Liver (tissue), 9 donors: ENCODE data around the gene AHCY. TPM values are rescaled to one million over a fixed set of nuclear protein-coding genes. Genes with fewer than 3 reads are reported as not detected.

Source experiments
- DNase-seq: peaks from one replicate; pipeline ENCODE4 v3.0.0-alpha.2; 2017; ENCODE audit warnings: low spot score
- H3K27ac ChIP-seq, 2 donors: one replicate each; pipeline ENCODE4 v1.7.0; 2013; ENCODE audit warnings: inconsistent platforms in 2 of 2, low read length in 2 of 2, control low read depth in 1 of 2, low read depth in 1 of 2, mild to moderate bottlenecking in 1 of 2
- H3K27me3 ChIP-seq, 4 donors: one replicate each; pipeline versions ENCODE4 v1.6.1 to v1.7.0; 2013; ENCODE audit warnings: low read length in 3 of 4, inconsistent platforms in 1 of 4, mild to moderate bottlenecking in 1 of 4, moderate library complexity in 1 of 4; ENCODE audit not compliant: control insufficient read depth in 4 of 4, insufficient read depth in 4 of 4
- H3K36me3 ChIP-seq, 4 donors: one replicate each; pipeline versions ENCODE4 v1.6.1 to v1.7.0; 2013; ENCODE audit warnings: low read length in 3 of 4, mild to moderate bottlenecking in 3 of 4, low read depth in 1 of 4, moderate library complexity in 1 of 4; ENCODE audit not compliant: control insufficient read depth in 4 of 4, insufficient read depth in 3 of 4
- H3K4me1 ChIP-seq, 4 donors: one replicate each; pipeline versions ENCODE4 v1.6.1 to v1.7.0; 2013; ENCODE audit warnings: low read length in 3 of 4, mild to moderate bottlenecking in 3 of 4, moderate library complexity in 1 of 4; ENCODE audit not compliant: control insufficient read depth in 4 of 4, insufficient read depth in 4 of 4
- H3K4me3 ChIP-seq, 3 donors: one replicate each; pipeline versions ENCODE4 v1.6.1 to v1.7.0; 2013; ENCODE audit warnings: low read length in 3 of 3, control low read depth in 1 of 3, low read depth in 1 of 3, mild to moderate bottlenecking in 1 of 3
- H3K9ac ChIP-seq, 2 donors: one replicate each; pipeline ENCODE4 v1.7.0; 2013; ENCODE audit warnings: low read length in 2 of 2, mild to moderate bottlenecking in 2 of 2, moderate library complexity in 2 of 2, control low read depth in 1 of 2, low read depth in 1 of 2
- H3K9me3 ChIP-seq, 4 donors: one replicate each; pipeline versions ENCODE4 v1.6.1 to v1.7.0; 2013; ENCODE audit warnings: low read length in 3 of 4; ENCODE audit not compliant: control insufficient read depth in 4 of 4
- EGR1 ChIP-seq, 2 donors: IDR thresholded peaks; 2 replicates each; pipeline ENCODE4 v1.6.1; 2016 to 2018; ENCODE audit warnings: antibody characterized with exemption in 2 of 2, low read depth in 2 of 2
- FOXA1 ChIP-seq: IDR thresholded peaks from 2 replicates; pipeline ENCODE4 v1.6.1; 2016; ENCODE audit warnings: antibody characterized with exemption
- FOXA2 ChIP-seq: IDR thresholded peaks from 2 replicates; pipeline ENCODE4 v1.6.1; 2016; ENCODE audit warnings: antibody characterized with exemption
- GABPA ChIP-seq, 2 donors: IDR thresholded peaks in 1 of 2; conservative IDR thresholded peaks in 1 of 2; 2 replicates each; pipeline ENCODE4 v1.6.1; 2016; ENCODE audit warnings: antibody characterized with exemption in 2 of 2, mild to moderate bottlenecking in 1 of 2, moderate library complexity in 1 of 2
- JUND ChIP-seq, 2 donors: IDR thresholded peaks; 2 replicates each; pipeline ENCODE4 v1.6.1; 2016; ENCODE audit warnings: antibody characterized with exemption in 2 of 2
- NR2F2 ChIP-seq: IDR thresholded peaks from 2 replicates; pipeline ENCODE4 v1.6.1; 2016; ENCODE audit warnings: antibody characterized with exemption
- RAD21 ChIP-seq, 2 donors: IDR thresholded peaks; 2 replicates each; pipeline ENCODE4 v1.6.1; 2016; ENCODE audit warnings: antibody characterized with exemption in 2 of 2, mild to moderate bottlenecking in 2 of 2
- SP1 ChIP-seq: IDR thresholded peaks from 2 replicates; pipeline ENCODE4 v1.6.1; 2018; ENCODE audit warnings: antibody characterized with exemption, mild to moderate bottlenecking
- TAF1 ChIP-seq: conservative IDR thresholded peaks from 2 replicates; pipeline ENCODE4 v1.6.1; 2016; ENCODE audit warnings: antibody characterized with exemption, mild to moderate bottlenecking
- WGBS: extraction: QIAGEN DNeasy Blood & Tissue Kit; methylation state at CpG from one replicate; pipeline ENCODE4 v1.1.7; 2013; 5-methylcytosine and 5-hydroxymethylcytosine counted together
- polyA plus RNA-seq, 2 donors: library from polyadenylated mRNA; stranded (reverse) in 1 of 2; unstranded in 1 of 2; fragments of 200-250 nt in 1 of 2; fragments of >200 nt in 1 of 2; fragmentation: Nextera tagmentation in 1 of 2; extraction: Ambion mirVana in 1 of 2; gene quantifications; one replicate each; pipeline versions ENCODE4 v1.2.1 to v1.2.3, GENCODE V29; 2013 to 2015
- total RNA-seq, 2 donors: library from RNA; depleted of rRNA; stranded (reverse); fragments of >200 nt; gene quantifications; one replicate each; pipeline ENCODE4 v1.2.3, GENCODE V29; 2014
- TF ChIP-seq, protein P1 (sequence below): fragments of 150-350 bp; IDR thresholded peaks from 2 replicates; pipeline ENCODE4 v1.5.1; 2017; ENCODE audit warnings: improper control_type of control experiment, low read depth, low read length; ENCODE audit not compliant: missing input control
- TF ChIP-seq, protein P2 (sequence below): IDR thresholded peaks from 2 replicates; pipeline ENCODE4 v1.6.1; 2016; ENCODE audit warnings: antibody characterized with exemption
- TF ChIP-seq, protein P3 (sequence below): IDR thresholded peaks from 2 replicates; pipeline ENCODE4 v1.6.1; 2016; ENCODE audit warnings: antibody characterized with exemption, mild to moderate bottlenecking
- TF ChIP-seq, protein P4 (sequence below): IDR thresholded peaks from 2 replicates; pipeline ENCODE4 v1.6.1; 2016; ENCODE audit warnings: antibody characterized with exemption
- TF ChIP-seq, protein P5 (sequence below): IDR thresholded peaks from 2 replicates; pipeline ENCODE4 v1.6.1; 2016; ENCODE audit warnings: antibody characterized with exemption
- donor health status: healthy.
- donor health status: healthy.
- donor health status: healthy.
- donor health status: healthy.
- donor health status: healthy.

AHCY gene
- total and polyA plus RNA-seq, 4 donors = 56.0 to 138 (median 113) TPM

DNA sequence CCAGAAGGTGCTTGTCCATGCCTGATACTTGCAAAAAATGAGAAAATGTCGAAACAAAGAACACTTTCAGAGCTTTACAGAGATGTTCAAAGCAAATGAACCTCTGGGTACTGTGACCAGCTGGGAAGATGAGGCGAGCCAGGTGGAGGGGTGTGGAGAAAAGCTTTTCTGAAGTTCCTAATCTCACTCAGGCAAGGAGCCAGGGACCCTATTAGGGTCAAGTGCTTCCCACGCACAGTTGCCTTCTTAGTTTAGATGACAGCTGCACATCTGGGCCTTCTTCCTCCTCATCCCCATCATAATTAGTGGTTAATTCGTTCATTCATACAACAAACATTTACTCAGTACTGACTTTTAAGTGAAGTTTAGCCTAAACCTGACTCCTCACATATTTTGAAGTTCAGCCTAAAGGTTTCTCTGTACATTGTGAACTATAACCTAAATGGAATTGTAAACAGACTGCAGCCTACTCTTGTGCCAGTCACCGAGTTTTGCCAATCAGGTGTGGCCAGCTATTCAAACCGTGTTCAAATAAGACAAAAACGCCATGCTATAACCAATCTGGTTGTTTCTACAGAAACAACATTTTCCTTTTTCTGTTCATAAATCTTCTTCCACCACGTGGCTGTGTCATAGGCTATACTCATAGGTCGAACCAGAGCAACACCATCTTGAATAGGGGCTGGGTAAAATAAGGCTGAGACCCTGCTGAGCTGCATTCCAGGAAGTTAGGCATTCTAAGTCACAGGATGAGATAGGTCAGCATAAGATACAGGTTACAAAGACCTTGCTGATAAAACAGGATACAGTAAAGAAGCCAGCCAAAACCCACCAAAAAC, 19.3 kb upstream of the AHCY start:
- DNase-seq = no peak
- 78% methylated on average over 9 of the region's 9 CpGs for WGBS
- no peaks in the 10 kb centered on the region for H3K9me3 ChIP-seq
- H3K4me3 ChIP-seq = no peak overlapping the region
- H3K27ac ChIP-seq = no peak overlapping the region
- H3K4me1 ChIP-seq = peaks cover 0 to 20% (median 14%) of the 10 kb centered on the region in 4 donors
- no peak for TF ChIP-seq RAD21 (IDR thresholded peaks at IDR 0.05)
- no peak for TF ChIP-seq EGR1 (IDR thresholded peaks at IDR 0.05; ENCODE audit: low read depth in 2 of 2)
- TF ChIP-seq, protein P1, sequence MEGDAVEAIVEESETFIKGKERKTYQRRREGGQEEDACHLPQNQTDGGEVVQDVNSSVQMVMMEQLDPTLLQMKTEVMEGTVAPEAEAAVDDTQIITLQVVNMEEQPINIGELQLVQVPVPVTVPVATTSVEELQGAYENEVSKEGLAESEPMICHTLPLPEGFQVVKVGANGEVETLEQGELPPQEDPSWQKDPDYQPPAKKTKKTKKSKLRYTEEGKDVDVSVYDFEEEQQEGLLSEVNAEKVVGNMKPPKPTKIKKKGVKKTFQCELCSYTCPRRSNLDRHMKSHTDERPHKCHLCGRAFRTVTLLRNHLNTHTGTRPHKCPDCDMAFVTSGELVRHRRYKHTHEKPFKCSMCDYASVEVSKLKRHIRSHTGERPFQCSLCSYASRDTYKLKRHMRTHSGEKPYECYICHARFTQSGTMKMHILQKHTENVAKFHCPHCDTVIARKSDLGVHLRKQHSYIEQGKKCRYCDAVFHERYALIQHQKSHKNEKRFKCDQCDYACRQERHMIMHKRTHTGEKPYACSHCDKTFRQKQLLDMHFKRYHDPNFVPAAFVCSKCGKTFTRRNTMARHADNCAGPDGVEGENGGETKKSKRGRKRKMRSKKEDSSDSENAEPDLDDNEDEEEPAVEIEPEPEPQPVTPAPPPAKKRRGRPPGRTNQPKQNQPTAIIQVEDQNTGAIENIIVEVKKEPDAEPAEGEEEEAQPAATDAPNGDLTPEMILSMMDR = no peak
- no peak for TF ChIP-seq GABPA (IDR thresholded peaks at IDR 0.05 in 1 of 2, conservative IDR thresholded peaks at IDR 0.05 in 1 of 2)
- TF ChIP-seq, protein P2, sequence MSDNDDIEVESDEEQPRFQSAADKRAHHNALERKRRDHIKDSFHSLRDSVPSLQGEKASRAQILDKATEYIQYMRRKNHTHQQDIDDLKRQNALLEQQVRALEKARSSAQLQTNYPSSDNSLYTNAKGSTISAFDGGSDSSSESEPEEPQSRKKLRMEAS = no peak
- no peak for TF ChIP-seq JUND (IDR thresholded peaks at IDR 0.05)
- TF ChIP-seq FOXA1 = no peak
- TF ChIP-seq, protein P3, sequence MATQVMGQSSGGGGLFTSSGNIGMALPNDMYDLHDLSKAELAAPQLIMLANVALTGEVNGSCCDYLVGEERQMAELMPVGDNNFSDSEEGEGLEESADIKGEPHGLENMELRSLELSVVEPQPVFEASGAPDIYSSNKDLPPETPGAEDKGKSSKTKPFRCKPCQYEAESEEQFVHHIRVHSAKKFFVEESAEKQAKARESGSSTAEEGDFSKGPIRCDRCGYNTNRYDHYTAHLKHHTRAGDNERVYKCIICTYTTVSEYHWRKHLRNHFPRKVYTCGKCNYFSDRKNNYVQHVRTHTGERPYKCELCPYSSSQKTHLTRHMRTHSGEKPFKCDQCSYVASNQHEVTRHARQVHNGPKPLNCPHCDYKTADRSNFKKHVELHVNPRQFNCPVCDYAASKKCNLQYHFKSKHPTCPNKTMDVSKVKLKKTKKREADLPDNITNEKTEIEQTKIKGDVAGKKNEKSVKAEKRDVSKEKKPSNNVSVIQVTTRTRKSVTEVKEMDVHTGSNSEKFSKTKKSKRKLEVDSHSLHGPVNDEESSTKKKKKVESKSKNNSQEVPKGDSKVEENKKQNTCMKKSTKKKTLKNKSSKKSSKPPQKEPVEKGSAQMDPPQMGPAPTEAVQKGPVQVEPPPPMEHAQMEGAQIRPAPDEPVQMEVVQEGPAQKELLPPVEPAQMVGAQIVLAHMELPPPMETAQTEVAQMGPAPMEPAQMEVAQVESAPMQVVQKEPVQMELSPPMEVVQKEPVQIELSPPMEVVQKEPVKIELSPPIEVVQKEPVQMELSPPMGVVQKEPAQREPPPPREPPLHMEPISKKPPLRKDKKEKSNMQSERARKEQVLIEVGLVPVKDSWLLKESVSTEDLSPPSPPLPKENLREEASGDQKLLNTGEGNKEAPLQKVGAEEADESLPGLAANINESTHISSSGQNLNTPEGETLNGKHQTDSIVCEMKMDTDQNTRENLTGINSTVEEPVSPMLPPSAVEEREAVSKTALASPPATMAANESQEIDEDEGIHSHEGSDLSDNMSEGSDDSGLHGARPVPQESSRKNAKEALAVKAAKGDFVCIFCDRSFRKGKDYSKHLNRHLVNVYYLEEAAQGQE = no peak
- no peak for TF ChIP-seq NR2F2
- no peak for TF ChIP-seq FOXA2
- no peak for TF ChIP-seq TAF1
- TF ChIP-seq, protein P4, sequence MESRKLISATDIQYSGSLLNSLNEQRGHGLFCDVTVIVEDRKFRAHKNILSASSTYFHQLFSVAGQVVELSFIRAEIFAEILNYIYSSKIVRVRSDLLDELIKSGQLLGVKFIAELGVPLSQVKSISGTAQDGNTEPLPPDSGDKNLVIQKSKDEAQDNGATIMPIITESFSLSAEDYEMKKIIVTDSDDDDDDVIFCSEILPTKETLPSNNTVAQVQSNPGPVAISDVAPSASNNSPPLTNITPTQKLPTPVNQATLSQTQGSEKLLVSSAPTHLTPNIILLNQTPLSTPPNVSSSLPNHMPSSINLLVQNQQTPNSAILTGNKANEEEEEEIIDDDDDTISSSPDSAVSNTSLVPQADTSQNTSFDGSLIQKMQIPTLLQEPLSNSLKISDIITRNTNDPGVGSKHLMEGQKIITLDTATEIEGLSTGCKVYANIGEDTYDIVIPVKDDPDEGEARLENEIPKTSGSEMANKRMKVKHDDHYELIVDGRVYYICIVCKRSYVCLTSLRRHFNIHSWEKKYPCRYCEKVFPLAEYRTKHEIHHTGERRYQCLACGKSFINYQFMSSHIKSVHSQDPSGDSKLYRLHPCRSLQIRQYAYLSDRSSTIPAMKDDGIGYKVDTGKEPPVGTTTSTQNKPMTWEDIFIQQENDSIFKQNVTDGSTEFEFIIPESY = no peak
- H3K27me3 ChIP-seq = no peaks in the 10 kb centered on the region
- no peaks in the 10 kb centered on the region for H3K36me3 ChIP-seq
- no peak overlapping the region for H3K9ac ChIP-seq

DNA sequence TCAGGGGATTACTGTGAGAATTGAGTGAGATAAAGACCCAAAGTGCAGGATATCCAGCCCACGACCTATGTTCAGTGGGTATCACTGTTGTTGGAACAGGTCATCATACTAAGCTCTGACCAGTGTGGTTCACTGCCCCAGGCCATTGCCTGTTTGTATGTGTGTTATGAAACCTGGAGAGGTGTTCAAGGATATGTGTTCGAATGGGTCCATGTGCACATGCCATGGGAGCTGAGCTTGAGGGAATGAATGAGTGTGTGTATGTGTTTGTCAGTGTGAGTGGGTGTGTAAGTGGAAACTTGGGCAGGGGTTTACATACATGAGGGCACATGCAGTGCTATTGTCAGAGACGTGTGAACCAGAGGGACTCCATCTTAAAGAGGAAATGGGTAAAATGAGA, 17.7 kb upstream of the AHCY start:
- Histone ChIP-seq H3K4me3 (no peak overlapping the region), H3K27me3 (no peaks in the 10 kb centered on the region), H3K4me1 (peaks cover 0 to 20% (median 14%) of the 10 kb centered on the region in 4 donors), H3K9ac (no peak overlapping the region), H3K9me3 (no peaks in the 10 kb centered on the region), H3K27ac (no peak overlapping the region), H3K36me3 (no peaks in the 10 kb centered on the region)
- DNase-seq = no peak
- 83% methylated on average over 3 of the region's 3 CpGs for WGBS
- no peak for TF ChIP-seq JUND (IDR thresholded peaks at IDR 0.05)
- TF ChIP-seq, protein P1 = no peak
- no peak for TF ChIP-seq TAF1
- no peak for TF ChIP-seq NR2F2
- TF ChIP-seq, protein P3 = no peak
- TF ChIP-seq, protein P2 = no peak
- TF ChIP-seq GABPA (IDR thresholded peaks at IDR 0.05 in 1 of 2, conservative IDR thresholded peaks at IDR 0.05 in 1 of 2) = no peak
- no peak for TF ChIP-seq SP1
- TF ChIP-seq, protein P5, sequence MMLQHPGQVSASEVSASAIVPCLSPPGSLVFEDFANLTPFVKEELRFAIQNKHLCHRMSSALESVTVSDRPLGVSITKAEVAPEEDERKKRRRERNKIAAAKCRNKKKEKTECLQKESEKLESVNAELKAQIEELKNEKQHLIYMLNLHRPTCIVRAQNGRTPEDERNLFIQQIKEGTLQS = no peak
